ENCODE measurements around the gene ENAM. TPM values are rescaled to one million over a fixed set of nuclear protein-coding genes. Genes with fewer than 3 reads are reported as not detected.
"Not testable (repeated sequence)": the region's sequence is repeated elsewhere in the genome, so short reads cannot be mapped to it uniquely, and the experiment has no call there.

Gene ENAM
- total RNA-seq, 1 donor from 2014 or later: 2.1 TPM

DNA sequence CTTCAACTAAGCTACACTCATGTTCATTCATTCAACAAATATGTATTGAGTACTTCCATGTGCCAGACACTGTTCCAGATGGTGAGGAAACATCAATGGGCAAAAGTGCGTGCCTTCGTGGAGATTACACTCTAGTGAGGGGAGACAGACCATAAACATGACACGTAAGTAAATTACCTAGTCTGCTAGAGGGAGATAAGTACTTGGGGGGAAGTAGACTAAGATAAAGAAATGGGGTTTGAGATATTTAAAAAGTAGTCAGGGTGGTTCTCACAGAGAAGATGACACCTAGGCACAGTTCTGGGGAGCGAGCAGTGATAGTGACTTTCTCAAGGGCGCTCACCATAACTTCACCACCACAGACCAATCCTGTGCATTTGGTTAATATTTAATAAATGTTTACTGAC, 26.1 kb downstream of the ENAM start:
- no peaks in the 10 kb centered on the region for H3K27me3 ChIP-seq (ENCODE audit: control insufficient read depth in 3 of 3, insufficient read depth in 3 of 3, low read length in 3 of 3)

GRCh38 chr4:70657326-70657725, 28.8 kb downstream of the ENAM start:
- Histone ChIP-seq H3K36me3 (ENCODE audit: control insufficient read depth in 3 of 3, insufficient read depth in 3 of 3, low read length in 3 of 3) (no peaks in the 10 kb centered on the region), H3K9me3 (ENCODE audit: control insufficient read depth in 3 of 3, low read length in 3 of 3) (no peaks in the 10 kb centered on the region), H3K4me1 (ENCODE audit: control insufficient read depth in 3 of 3, insufficient read depth in 3 of 3, low read length in 3 of 3) (no peaks in the 10 kb centered on the region), H3K4me3 (ENCODE audit: low read length in 3 of 3) (no peak overlapping the region), H3K9ac (ENCODE audit: low read depth in 1 of 3, low read length in 3 of 3) (no peak overlapping the region), H3K27ac (ENCODE audit: low read depth, low read length) (no peak overlapping the region), H3K27me3 (ENCODE audit: control insufficient read depth in 3 of 3, insufficient read depth in 3 of 3, low read length in 3 of 3) (no peaks in the 10 kb centered on the region)

More for the DNA sequence above, 26.1 kb downstream of the ENAM start:
- Histone ChIP-seq H3K9me3 (ENCODE audit: control insufficient read depth in 3 of 3, low read length in 3 of 3) (no peaks in the 10 kb centered on the region), H3K36me3 (ENCODE audit: control insufficient read depth in 3 of 3, insufficient read depth in 3 of 3, low read length in 3 of 3) (no peaks in the 10 kb centered on the region), H3K9ac (ENCODE audit: low read depth in 1 of 3, low read length in 3 of 3) (no peak overlapping the region), H3K27ac (ENCODE audit: low read depth, low read length) (no peak overlapping the region), H3K4me1 (ENCODE audit: control insufficient read depth in 3 of 3, insufficient read depth in 3 of 3, low read length in 3 of 3) (peaks cover 0 to 2% (median 0%) of the 10 kb centered on the region in 3 donors), H3K4me3 (ENCODE audit: low read length in 3 of 3) (no peak overlapping the region)

GRCh38 chr4:70658418-70658817, 29.9 kb downstream of the ENAM start:
- Histone ChIP-seq H3K9me3 (ENCODE audit: control insufficient read depth in 3 of 3, low read length in 3 of 3) (no peaks in the 10 kb centered on the region), H3K9ac (ENCODE audit: low read depth in 1 of 3, low read length in 3 of 3) (no peak overlapping the region), H3K4me3 (ENCODE audit: low read length in 3 of 3) (no peak overlapping the region), H3K27me3 (ENCODE audit: control insufficient read depth in 3 of 3, insufficient read depth in 3 of 3, low read length in 3 of 3) (no peaks in the 10 kb centered on the region), H3K36me3 (ENCODE audit: control insufficient read depth in 3 of 3, insufficient read depth in 3 of 3, low read length in 3 of 3) (no peaks in the 10 kb centered on the region), H3K4me1 (ENCODE audit: control insufficient read depth in 3 of 3, insufficient read depth in 3 of 3, low read length in 3 of 3) (no peaks in the 10 kb centered on the region), H3K27ac (ENCODE audit: low read depth, low read length) (no peak overlapping the region)

DNA sequence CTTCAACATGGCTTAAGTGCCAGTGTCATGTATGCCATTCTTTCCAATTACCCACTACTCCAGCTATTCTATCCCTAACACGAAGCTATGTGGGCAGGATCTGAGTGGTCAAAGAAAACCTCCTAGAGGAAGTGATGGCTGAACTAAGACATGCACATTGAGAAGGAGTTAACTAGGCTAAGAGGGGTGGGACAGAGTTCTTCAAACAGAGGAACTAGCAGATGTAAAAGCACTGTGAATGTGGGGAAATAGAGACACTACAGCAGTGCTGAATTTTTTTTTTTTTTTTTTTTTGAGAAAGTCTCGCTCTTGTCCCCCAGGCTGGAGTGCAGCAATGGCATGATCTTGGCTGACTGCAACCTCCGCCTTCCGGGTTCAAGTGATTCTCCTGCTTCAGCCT, 31.6 kb downstream of the ENAM start:
- Histone ChIP-seq H3K4me3 (ENCODE audit: low read length in 3 of 3) (no peak overlapping the region), H3K9ac (ENCODE audit: low read depth in 1 of 3, low read length in 3 of 3) (no peak overlapping the region), H3K27me3 (ENCODE audit: control insufficient read depth in 3 of 3, insufficient read depth in 3 of 3, low read length in 3 of 3) (no peaks in the 10 kb centered on the region), H3K27ac (ENCODE audit: low read depth, low read length) (no peak overlapping the region), H3K4me1 (ENCODE audit: control insufficient read depth in 3 of 3, insufficient read depth in 3 of 3, low read length in 3 of 3) (no peaks in the 10 kb centered on the region), H3K36me3 (ENCODE audit: control insufficient read depth in 3 of 3, insufficient read depth in 3 of 3, low read length in 3 of 3) (no peaks in the 10 kb centered on the region), H3K9me3 (ENCODE audit: control insufficient read depth in 3 of 3, low read length in 3 of 3) (no peaks in the 10 kb centered on the region)

DNA sequence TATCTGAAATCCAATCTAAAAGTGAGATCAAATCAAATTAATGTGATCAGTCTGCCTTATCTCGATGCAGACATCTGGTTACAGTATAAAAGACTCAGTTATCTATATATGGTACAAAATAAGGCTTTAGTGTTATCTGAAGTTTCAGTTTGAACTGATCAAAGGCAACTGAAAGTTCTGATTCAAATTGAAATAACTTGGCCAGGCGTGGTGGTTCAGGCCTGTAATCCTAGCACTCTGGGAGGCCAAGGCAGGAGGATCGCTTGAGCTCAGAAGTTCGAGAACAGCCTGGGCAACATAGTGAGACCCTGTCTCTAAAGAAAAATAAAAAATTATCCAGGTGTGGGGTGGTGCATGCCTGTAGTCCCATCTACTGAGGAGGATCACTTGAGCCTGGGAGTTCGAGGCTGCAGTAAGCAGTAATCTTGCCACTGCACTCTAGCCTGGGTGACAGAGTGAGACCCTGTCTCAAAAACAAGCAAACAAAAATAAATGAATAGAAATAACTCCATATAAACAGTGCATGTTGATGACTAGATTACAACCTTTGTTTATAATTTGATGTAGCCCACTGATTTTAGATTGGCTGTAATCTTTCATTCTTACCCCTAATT, 32.9 kb downstream of the ENAM start:
- not testable (repeated sequence) for H3K9ac ChIP-seq (ENCODE audit: low read depth in 1 of 3, low read length in 3 of 3); H3K4me3 ChIP-seq (ENCODE audit: low read length in 3 of 3); H3K27me3 ChIP-seq (ENCODE audit: control insufficient read depth in 3 of 3, insufficient read depth in 3 of 3, low read length in 3 of 3)

GRCh38 chr4:70666369-70666768, 37.8 kb downstream of the ENAM start, which contains the start of gene JCHAIN:
TSS of gene JCHAIN (minus strand) at chr4:70666508. CDS start at chr4:70666490, 18 bp downstream.
- H3K9ac ChIP-seq (ENCODE audit: low read depth in 1 of 3, low read length in 3 of 3): no peak within 1 kb of the TSS
- no peaks in the 10 kb centered on the region for H3K9me3 ChIP-seq (ENCODE audit: control insufficient read depth in 3 of 3, low read length in 3 of 3)
- no peaks in the 10 kb centered on the region for H3K27me3 ChIP-seq (ENCODE audit: control insufficient read depth in 3 of 3, insufficient read depth in 3 of 3, low read length in 3 of 3)
- no peaks in the 10 kb centered on the region for H3K36me3 ChIP-seq (ENCODE audit: control insufficient read depth in 3 of 3, insufficient read depth in 3 of 3, low read length in 3 of 3)
- no peak within 1 kb of the TSS for H3K4me3 ChIP-seq (ENCODE audit: low read length in 3 of 3)
- no peaks in the 10 kb centered on the region for H3K4me1 ChIP-seq (ENCODE audit: control insufficient read depth in 3 of 3, insufficient read depth in 3 of 3, low read length in 3 of 3)
- H3K27ac ChIP-seq (ENCODE audit: low read depth, low read length): no peak within 1 kb of the TSS

More for the DNA sequence above, 32.9 kb downstream of the ENAM start:
- H3K4me1 ChIP-seq (ENCODE audit: control insufficient read depth in 3 of 3, insufficient read depth in 3 of 3, low read length in 3 of 3); H3K36me3 ChIP-seq (ENCODE audit: control insufficient read depth in 3 of 3, insufficient read depth in 3 of 3, low read length in 3 of 3); H3K27ac ChIP-seq (ENCODE audit: low read depth, low read length); H3K9me3 ChIP-seq (ENCODE audit: control insufficient read depth in 3 of 3, low read length in 3 of 3): not testable (repeated sequence)

GRCh38 chr4:70667740-70668535, 39.4 kb downstream of the ENAM start:
- Histone ChIP-seq H3K9me3 (ENCODE audit: control insufficient read depth in 3 of 3, low read length in 3 of 3) (no peaks in the 10 kb centered on the region), H3K36me3 (ENCODE audit: control insufficient read depth in 3 of 3, insufficient read depth in 3 of 3, low read length in 3 of 3) (no peaks in the 10 kb centered on the region), H3K4me3 (ENCODE audit: low read length in 3 of 3) (no peak overlapping the region), H3K27me3 (ENCODE audit: control insufficient read depth in 3 of 3, insufficient read depth in 3 of 3, low read length in 3 of 3) (no peaks in the 10 kb centered on the region), H3K4me1 (ENCODE audit: control insufficient read depth in 3 of 3, insufficient read depth in 3 of 3, low read length in 3 of 3) (no peaks in the 10 kb centered on the region), H3K27ac (ENCODE audit: low read depth, low read length) (no peak overlapping the region), H3K9ac (ENCODE audit: low read depth in 1 of 3, low read length in 3 of 3) (no peak overlapping the region)

- H3K4me1 ChIP-seq (ENCODE audit: control insufficient read depth in 3 of 3, insufficient read depth in 3 of 3, low read length in 3 of 3): no peaks in the 10 kb centered on the region
- no peak overlapping the region for H3K27ac ChIP-seq (ENCODE audit: low read depth, low read length)
- no peaks in the 10 kb centered on the region for H3K36me3 ChIP-seq (ENCODE audit: control insufficient read depth in 3 of 3, insufficient read depth in 3 of 3, low read length in 3 of 3)
- H3K4me3 ChIP-seq (ENCODE audit: low read length in 3 of 3): no peak overlapping the region
- no peaks in the 10 kb centered on the region for H3K27me3 ChIP-seq (ENCODE audit: control insufficient read depth in 3 of 3, insufficient read depth in 3 of 3, low read length in 3 of 3)
- H3K9ac ChIP-seq (ENCODE audit: low read depth in 1 of 3, low read length in 3 of 3): no peak overlapping the region
- no peaks in the 10 kb centered on the region for H3K9me3 ChIP-seq (ENCODE audit: control insufficient read depth in 3 of 3, low read length in 3 of 3)
Observed at GRCh38 chr4:70670332-70671014, 41.9 kb downstream of the ENAM start.

DNA sequence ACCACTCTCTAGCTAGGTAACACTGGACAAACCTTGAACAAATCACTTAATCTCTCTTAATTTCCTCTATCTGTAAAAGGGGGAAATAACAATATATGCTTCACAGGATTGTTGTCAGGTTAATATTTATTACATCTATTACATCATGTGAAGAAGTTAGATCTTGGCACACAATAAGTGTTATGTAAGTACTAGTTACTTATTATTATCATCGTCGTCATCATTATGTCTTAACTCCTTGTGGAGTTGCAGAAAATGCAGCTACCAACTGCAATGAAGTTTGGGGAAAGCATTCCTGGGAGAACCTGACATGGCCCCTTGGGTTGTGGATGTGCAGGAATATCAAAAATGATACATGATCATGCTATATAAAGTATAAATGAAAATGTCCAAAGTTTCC, 42.5 kb downstream of the ENAM start:
- Histone ChIP-seq H3K9me3 (ENCODE audit: control insufficient read depth in 3 of 3, low read length in 3 of 3) (no peaks in the 10 kb centered on the region), H3K36me3 (ENCODE audit: control insufficient read depth in 3 of 3, insufficient read depth in 3 of 3, low read length in 3 of 3) (no peaks in the 10 kb centered on the region), H3K4me3 (ENCODE audit: low read length in 3 of 3) (no peak overlapping the region), H3K27ac (ENCODE audit: low read depth, low read length) (no peak overlapping the region), H3K9ac (ENCODE audit: low read depth in 1 of 3, low read length in 3 of 3) (no peak overlapping the region), H3K4me1 (ENCODE audit: control insufficient read depth in 3 of 3, insufficient read depth in 3 of 3, low read length in 3 of 3) (no peaks in the 10 kb centered on the region), H3K27me3 (ENCODE audit: control insufficient read depth in 3 of 3, insufficient read depth in 3 of 3, low read length in 3 of 3) (no peaks in the 10 kb centered on the region)

DNA sequence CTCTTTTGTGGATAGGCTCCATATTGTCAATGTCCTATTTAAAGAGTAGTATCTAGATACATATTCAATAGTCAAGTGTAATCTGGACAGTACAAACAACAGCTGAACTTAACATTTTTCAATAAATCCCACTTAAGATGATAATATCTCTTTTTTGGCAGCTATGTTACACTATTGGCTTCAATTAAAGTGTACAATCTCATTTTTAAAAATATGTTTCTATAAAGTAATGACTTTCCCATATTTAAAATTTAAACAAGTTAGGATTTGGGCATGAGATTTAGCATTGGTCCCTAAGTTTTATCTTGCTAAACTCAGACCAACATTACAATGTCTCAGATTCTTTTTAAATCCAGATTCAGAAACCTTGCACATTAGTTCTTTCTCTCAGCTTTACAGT, 45.6 kb downstream of the ENAM start:
- no peaks in the 10 kb centered on the region for H3K4me1 ChIP-seq (ENCODE audit: control insufficient read depth in 3 of 3, insufficient read depth in 3 of 3, low read length in 3 of 3)
- H3K9ac ChIP-seq (ENCODE audit: low read depth in 1 of 3, low read length in 3 of 3): no peak overlapping the region
- no peaks in the 10 kb centered on the region for H3K27me3 ChIP-seq (ENCODE audit: control insufficient read depth in 3 of 3, insufficient read depth in 3 of 3, low read length in 3 of 3)
- H3K9me3 ChIP-seq (ENCODE audit: control insufficient read depth in 3 of 3, low read length in 3 of 3): no peaks in the 10 kb centered on the region
- no peak overlapping the region for H3K27ac ChIP-seq (ENCODE audit: low read depth, low read length)
- H3K4me3 ChIP-seq (ENCODE audit: low read length in 3 of 3): no peak overlapping the region
- H3K36me3 ChIP-seq (ENCODE audit: control insufficient read depth in 3 of 3, insufficient read depth in 3 of 3, low read length in 3 of 3): no peaks in the 10 kb centered on the region

Data from skeletal muscle tissue (tissue), 4 donors.